ENCODE results near the gene FBXO28. TPM values are rescaled to one million over a fixed set of nuclear protein-coding genes. Genes with fewer than 3 reads are reported as not detected.

The FBXO28 gene
- polyA plus RNA-seq, 1 donor from 2014 or later, result 20.3 TPM

GRCh38 chr1:224162768-224163167 is 48.9 kb downstream of the FBXO28 start:
- TF ChIP-seq EP300 (conservative IDR thresholded peaks at IDR 0.05; ENCODE audit: poor library complexity, severe bottlenecking) (no peak), EZH2 (IDR thresholded peaks at IDR 0.05; ENCODE audit: borderline replicate concordance, insufficient read depth, low read length, poor library complexity, severe bottlenecking) (no peak), TAF1 (IDR thresholded peaks at IDR 0.05; ENCODE audit: low read depth) (no peak), POLR2AphosphoS5 (IDR thresholded peaks at IDR 0.05) (no peak)
- Histone ChIP-seq H3K27ac (ENCODE audit: low read length) (no peak overlapping the region), H3K4me3 (ENCODE audit: low read length) (no peak overlapping the region), H3K9me3 (ENCODE audit: low read length) (no peaks in the 10 kb centered on the region), H2AFZ (ENCODE audit: low read depth, low read length) (no peak overlapping the region), H3K9ac (ENCODE audit: low read length) (no peak overlapping the region), H3K4me2 (ENCODE audit: low read length) (no peak overlapping the region), H3K27me3 (ENCODE audit: insufficient read depth, low read depth, low read length) (no peaks in the 10 kb centered on the region), H3K79me2 (replicated peaks; ENCODE audit: insufficient read depth, low read length) (no peaks in the 10 kb centered on the region), H4K20me1 (ENCODE audit: insufficient read depth) (no peaks in the 10 kb centered on the region), H3F3A (ENCODE audit: insufficient read depth, low read length, poor library complexity, severe bottlenecking) (no peaks in the 10 kb centered on the region), H3K9me2 (ENCODE audit: insufficient read depth, low read length) (no peaks in the 10 kb centered on the region), H3K36me3 (ENCODE audit: insufficient read depth, low read length) (peaks cover 7% of the 10 kb centered on the region)

GRCh38 chr1:224163311-224163710 is 49.4 kb downstream of the FBXO28 start:
- Histone ChIP-seq H4K20me1 (ENCODE audit: insufficient read depth) (no peaks in the 10 kb centered on the region), H3K4me2 (ENCODE audit: low read length) (no peak overlapping the region), H3K27ac (ENCODE audit: low read length) (no peak overlapping the region), H3K36me3 (ENCODE audit: insufficient read depth, low read length) (peaks cover 7% of the 10 kb centered on the region), H3K9ac (ENCODE audit: low read length) (no peak overlapping the region), H3K79me2 (replicated peaks; ENCODE audit: insufficient read depth, low read length) (no peaks in the 10 kb centered on the region), H3K9me3 (ENCODE audit: low read length) (no peaks in the 10 kb centered on the region), H3F3A (ENCODE audit: insufficient read depth, low read length, poor library complexity, severe bottlenecking) (no peaks in the 10 kb centered on the region), H3K27me3 (ENCODE audit: insufficient read depth, low read depth, low read length) (no peaks in the 10 kb centered on the region), H2AFZ (ENCODE audit: low read depth, low read length) (no peak overlapping the region), H3K4me3 (ENCODE audit: low read length) (no peak overlapping the region), H3K9me2 (ENCODE audit: insufficient read depth, low read length) (no peaks in the 10 kb centered on the region)
- TF ChIP-seq EP300 (conservative IDR thresholded peaks at IDR 0.05; ENCODE audit: poor library complexity, severe bottlenecking) (no peak), EZH2 (IDR thresholded peaks at IDR 0.05; ENCODE audit: borderline replicate concordance, insufficient read depth, low read length, poor library complexity, severe bottlenecking) (no peak), POLR2AphosphoS5 (IDR thresholded peaks at IDR 0.05) (no peak), TAF1 (IDR thresholded peaks at IDR 0.05; ENCODE audit: low read depth) (no peak), REST (IDR thresholded peaks at IDR 0.05; ENCODE audit: borderline replicate concordance) (no peak), SMC3 (conservative IDR thresholded peaks at IDR 0.05; ENCODE audit: poor library complexity) (no peak), CTCF (IDR thresholded peaks at IDR 0.05; ENCODE audit: poor library complexity, severe bottlenecking) (no peak), RAD21 (conservative IDR thresholded peaks at IDR 0.05) (no peak), MXI1 (conservative IDR thresholded peaks at IDR 0.05; ENCODE audit: poor library complexity, severe bottlenecking) (no peak)
